Suprapubic skin (tissue), 4 donors: ENCODE data around the gene CHD3. TPM values are rescaled to one million over a fixed set of nuclear protein-coding genes. Genes with fewer than 3 reads are reported as not detected.

Experiments used
- DNase-seq, 2 donors: peaks; one replicate each; pipeline ENCODE4 v3.0.0-alpha.2; 2019; ENCODE audit warnings: low spot score in 2 of 2
- H3K27ac ChIP-seq: fragments of 200-600 bp; sonication (generic); one replicate; pipeline ENCODE4 v1.5.1; 2019
- H3K27me3 ChIP-seq: fragments of 200-600 bp; sonication (generic); one replicate; pipeline ENCODE4 v1.5.1; 2019
- H3K36me3 ChIP-seq: fragments of 200-600 bp; sonication (generic); one replicate; pipeline ENCODE4 v1.5.1; 2019
- H3K4me1 ChIP-seq: fragments of 200-600 bp; sonication (generic); one replicate; pipeline ENCODE4 v1.5.1; 2019
- H3K4me3 ChIP-seq: fragments of 200-600 bp; sonication (generic); one replicate; pipeline ENCODE4 v1.5.1; 2019; ENCODE audit warnings: mild to moderate bottlenecking
- H3K9me3 ChIP-seq: fragments of 200-600 bp; sonication (generic); one replicate; pipeline ENCODE4 v1.5.1; 2019
- CTCF ChIP-seq, 2 donors: fragments of 200-600 bp in 1 of 2; fragments of 450-650 bp in 1 of 2; sonication (generic) in 1 of 2; IDR thresholded peaks; one replicate each; pipeline ENCODE4 v1.5.1; 2016 to 2019; ENCODE audit warnings: antibody characterized with exemption in 2 of 2, mild to moderate bottlenecking in 1 of 2, moderate library complexity in 1 of 2
- EP300 ChIP-seq: sonication (generic); formaldehyde crosslinking; IDR thresholded peaks from one replicate; pipeline ENCODE4 v1.6.1; 2017; ENCODE audit warnings: antibody characterized with exemption
- POLR2A ChIP-seq, 2 donors: fragments of 450-650 bp; IDR thresholded peaks; one replicate each; pipeline ENCODE4 v1.6.1; 2017; ENCODE audit warnings: antibody characterized with exemption in 2 of 2, mild to moderate bottlenecking in 2 of 2, moderate library complexity in 2 of 2
- POLR2AphosphoS5 ChIP-seq, 3 donors: sonication (generic); formaldehyde crosslinking; IDR thresholded peaks; one replicate each; pipeline ENCODE4 v1.6.1; 2017; ENCODE audit warnings: antibody characterized with exemption in 3 of 3
- WGBS: methylation state at CpG from one replicate; pipeline ENCODE4 v1.1.5; 2018; 5-methylcytosine and 5-hydroxymethylcytosine counted together
- total RNA-seq, 4 donors: library from RNA; depleted of rRNA; stranded (reverse); fragments of >200 nt; gene quantifications; one replicate each; pipeline ENCODE4 v1.1.0, GENCODE V29; 2016

The CHD3 gene
- total RNA-seq = 10 to 100 TPM; 42.1 to 76.0 (median 67.7) TPM

GRCh38 chr17:7888184-7888920 lies at the start of gene CHD3:
Gene CHD3 (plus strand): TSS chr17:7888789. CDS start chr17:7889001, 212 bp downstream.
- H3K4me1 ChIP-seq = peaks cover 58% of the 10 kb centered on the region

GRCh38 chr17:7839190-7839875 lies 49.3 kb upstream of the CHD3 start:
- peak overlapping the region; percentile 65 for H3K4me3 ChIP-seq

More at GRCh38 chr17:7888184-7888920, at the start of gene CHD3:
- Histone ChIP-seq H3K9me3 (no peaks in the 10 kb centered on the region), H3K4me3 (peak within 1 kb of the TSS; percentile 92), H3K36me3 (peaks cover 20% of the 10 kb centered on the region), H3K27ac (peak within 1 kb of the TSS; percentile 91), H3K27me3 (no peaks in the 10 kb centered on the region)
- TF ChIP-seq POLR2A (IDR thresholded peaks at IDR 0.05) (no peak), POLR2AphosphoS5 (IDR thresholded peaks at IDR 0.05) (peak in 2 of 3 donors; percentile 9 to 10)
- 18% methylated on average over 18 of the region's 18 CpGs for WGBS
- DNase-seq = peak; percentile 78 to 83

GRCh38 chr17:7839876-7840261 lies 48.7 kb upstream of the CHD3 start:
- 42% methylated on average over 2 of the region's 2 CpGs for WGBS

More at GRCh38 chr17:7839190-7839875, 49.3 kb upstream of the CHD3 start:
- Histone ChIP-seq H3K27me3 (no peaks in the 10 kb centered on the region), H3K9me3 (no peaks in the 10 kb centered on the region), H3K36me3 (no peaks in the 10 kb centered on the region), H3K27ac (peak overlapping the region; percentile 98), H3K4me1 (peaks cover 74% of the 10 kb centered on the region)
- no peak for DNase-seq
- TF ChIP-seq POLR2AphosphoS5 (IDR thresholded peaks at IDR 0.05) (no peak), POLR2A (IDR thresholded peaks at IDR 0.05) (no peak), EP300 (no peak), CTCF (IDR thresholded peaks at IDR 0.05) (no peak)
- WGBS = 55% methylated on average over 6 of the region's 6 CpGs

DNA sequence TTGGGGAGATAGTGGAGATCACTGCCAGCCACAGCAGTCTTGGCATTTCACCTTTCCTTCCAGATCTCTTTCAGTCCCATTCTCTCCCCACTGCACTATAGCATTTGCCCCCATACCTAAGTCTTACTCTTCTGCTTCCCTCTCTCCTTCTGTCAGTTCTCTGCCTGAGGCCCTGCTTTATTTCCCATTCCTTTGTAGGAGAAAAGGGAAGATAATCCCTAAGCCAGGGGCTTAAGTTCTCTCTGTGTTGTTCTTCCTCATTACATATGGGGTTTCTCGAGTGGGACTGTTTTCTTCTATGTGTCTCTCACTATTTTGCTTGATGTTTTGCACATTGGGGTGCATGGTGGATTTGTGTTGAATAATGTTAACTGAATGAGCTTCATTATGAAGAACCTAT lies 48.1 kb upstream of the CHD3 start:
- Histone ChIP-seq H3K27me3 (no peaks in the 10 kb centered on the region), H3K4me3 (no peak overlapping the region)

More at GRCh38 chr17:7839876-7840261, 48.7 kb upstream of the CHD3 start:
- H3K4me3 ChIP-seq = no peak overlapping the region
- no peak for DNase-seq
- H3K27ac ChIP-seq = peak overlapping the region; percentile 98
- no peaks in the 10 kb centered on the region for H3K36me3 ChIP-seq
- peaks cover 76% of the 10 kb centered on the region for H3K4me1 ChIP-seq
- H3K27me3 ChIP-seq = no peaks in the 10 kb centered on the region
- H3K9me3 ChIP-seq = no peaks in the 10 kb centered on the region
- TF ChIP-seq EP300 (no peak), POLR2AphosphoS5 (IDR thresholded peaks at IDR 0.05) (no peak), CTCF (IDR thresholded peaks at IDR 0.05) (no peak), POLR2A (IDR thresholded peaks at IDR 0.05) (no peak)

GRCh38 chr17:7840875-7841274 lies 47.7 kb upstream of the CHD3 start:
- no peaks in the 10 kb centered on the region for H3K27me3 ChIP-seq
- DNase-seq = no peak
- H3K36me3 ChIP-seq = peaks cover 5% of the 10 kb centered on the region
- no peaks in the 10 kb centered on the region for H3K9me3 ChIP-seq
- peak overlapping the region; percentile 76 for H3K4me3 ChIP-seq
- peak overlapping the region; percentile 99 for H3K27ac ChIP-seq
- TF ChIP-seq EP300 (no peak), POLR2AphosphoS5 (IDR thresholded peaks at IDR 0.05) (no peak), POLR2A (IDR thresholded peaks at IDR 0.05) (no peak), CTCF (IDR thresholded peaks at IDR 0.05) (no peak)
- H3K4me1 ChIP-seq = peaks cover 85% of the 10 kb centered on the region
- 86% methylated on average over 1 of the region's 1 CpG for WGBS

More for the DNA sequence above, 48.1 kb upstream of the CHD3 start:
- Histone ChIP-seq H3K36me3 (peaks cover 1% of the 10 kb centered on the region), H3K9me3 (no peaks in the 10 kb centered on the region), H3K27ac (peak overlapping the region; percentile 99), H3K4me1 (peaks cover 81% of the 10 kb centered on the region)
- WGBS = 43% methylated on average over 1 of the region's 1 CpG
- no peak for TF ChIP-seq EP300
- no peak for TF ChIP-seq CTCF (IDR thresholded peaks at IDR 0.05)
- no peak for DNase-seq
